ENCODE measurements around the gene LEF1.

DNA sequence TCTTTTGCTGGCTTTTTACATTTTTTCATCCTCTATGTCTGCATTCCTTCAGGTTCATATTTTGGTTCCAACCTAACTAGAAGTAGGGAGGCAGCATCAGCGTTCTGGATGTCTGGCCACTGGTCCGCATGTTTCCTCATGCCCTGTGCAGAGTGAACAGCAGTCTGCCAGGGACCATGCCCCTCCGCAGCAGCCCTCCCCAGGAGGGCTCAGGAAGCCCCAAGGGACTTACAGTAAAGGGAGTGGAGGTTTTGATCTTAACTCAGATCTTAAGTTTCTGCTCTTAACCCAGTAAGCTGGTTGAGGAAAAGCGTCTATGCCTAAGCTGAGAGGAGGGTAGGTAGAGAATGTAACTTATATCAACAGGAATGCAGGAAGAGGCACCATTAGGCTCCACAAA, 45.0 kb upstream of the LEF1 start:
- TF ChIP-seq POLR2A (IDR thresholded peaks at IDR 0.05; ENCODE audit: borderline replicate concordance, extremely low read depth, insufficient read depth, insufficient read length) (no peak), POLR2AphosphoS5 (IDR thresholded peaks at IDR 0.05; ENCODE audit: low read depth, low read length) (no peak), EZH2phosphoT487 (IDR thresholded peaks at IDR 0.05; ENCODE audit: borderline replicate concordance) (no peak), FOSL1 (IDR thresholded peaks at IDR 0.05; ENCODE audit: low read depth) (no peak)
- TF ChIP-seq, protein P1, sequence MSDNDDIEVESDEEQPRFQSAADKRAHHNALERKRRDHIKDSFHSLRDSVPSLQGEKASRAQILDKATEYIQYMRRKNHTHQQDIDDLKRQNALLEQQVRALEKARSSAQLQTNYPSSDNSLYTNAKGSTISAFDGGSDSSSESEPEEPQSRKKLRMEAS (IDR thresholded peaks at IDR 0.05): no peak
- TF ChIP-seq, protein P2, sequence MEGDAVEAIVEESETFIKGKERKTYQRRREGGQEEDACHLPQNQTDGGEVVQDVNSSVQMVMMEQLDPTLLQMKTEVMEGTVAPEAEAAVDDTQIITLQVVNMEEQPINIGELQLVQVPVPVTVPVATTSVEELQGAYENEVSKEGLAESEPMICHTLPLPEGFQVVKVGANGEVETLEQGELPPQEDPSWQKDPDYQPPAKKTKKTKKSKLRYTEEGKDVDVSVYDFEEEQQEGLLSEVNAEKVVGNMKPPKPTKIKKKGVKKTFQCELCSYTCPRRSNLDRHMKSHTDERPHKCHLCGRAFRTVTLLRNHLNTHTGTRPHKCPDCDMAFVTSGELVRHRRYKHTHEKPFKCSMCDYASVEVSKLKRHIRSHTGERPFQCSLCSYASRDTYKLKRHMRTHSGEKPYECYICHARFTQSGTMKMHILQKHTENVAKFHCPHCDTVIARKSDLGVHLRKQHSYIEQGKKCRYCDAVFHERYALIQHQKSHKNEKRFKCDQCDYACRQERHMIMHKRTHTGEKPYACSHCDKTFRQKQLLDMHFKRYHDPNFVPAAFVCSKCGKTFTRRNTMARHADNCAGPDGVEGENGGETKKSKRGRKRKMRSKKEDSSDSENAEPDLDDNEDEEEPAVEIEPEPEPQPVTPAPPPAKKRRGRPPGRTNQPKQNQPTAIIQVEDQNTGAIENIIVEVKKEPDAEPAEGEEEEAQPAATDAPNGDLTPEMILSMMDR (IDR thresholded peaks at IDR 0.05 in 2 of 3, conservative IDR thresholded peaks at IDR 0.05 in 1 of 3; ENCODE audit: borderline replicate concordance in 1 of 3, insufficient read depth in 1 of 3, low read depth in 2 of 3, low read length in 2 of 3): no peak
- TF ChIP-seq, protein P3, sequence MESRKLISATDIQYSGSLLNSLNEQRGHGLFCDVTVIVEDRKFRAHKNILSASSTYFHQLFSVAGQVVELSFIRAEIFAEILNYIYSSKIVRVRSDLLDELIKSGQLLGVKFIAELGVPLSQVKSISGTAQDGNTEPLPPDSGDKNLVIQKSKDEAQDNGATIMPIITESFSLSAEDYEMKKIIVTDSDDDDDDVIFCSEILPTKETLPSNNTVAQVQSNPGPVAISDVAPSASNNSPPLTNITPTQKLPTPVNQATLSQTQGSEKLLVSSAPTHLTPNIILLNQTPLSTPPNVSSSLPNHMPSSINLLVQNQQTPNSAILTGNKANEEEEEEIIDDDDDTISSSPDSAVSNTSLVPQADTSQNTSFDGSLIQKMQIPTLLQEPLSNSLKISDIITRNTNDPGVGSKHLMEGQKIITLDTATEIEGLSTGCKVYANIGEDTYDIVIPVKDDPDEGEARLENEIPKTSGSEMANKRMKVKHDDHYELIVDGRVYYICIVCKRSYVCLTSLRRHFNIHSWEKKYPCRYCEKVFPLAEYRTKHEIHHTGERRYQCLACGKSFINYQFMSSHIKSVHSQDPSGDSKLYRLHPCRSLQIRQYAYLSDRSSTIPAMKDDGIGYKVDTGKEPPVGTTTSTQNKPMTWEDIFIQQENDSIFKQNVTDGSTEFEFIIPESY (IDR thresholded peaks at IDR 0.05; ENCODE audit: extremely low read depth, insufficient replicate concordance, low read length): no peak
